WERI-Rb-1 (cell line): ENCODE data around the gene RFNG.

Source experiments
- DNase-seq: peaks from one replicate; pipeline ENCODE4 v3.0.0-alpha.2; 2020
- H3K27ac ChIP-seq: fragments of 250-450 bp; sonication (Bioruptor Pico); 2 replicates; pipeline ENCODE4 v1.5.1; 2020; ENCODE audit warnings: mild to moderate bottlenecking, moderate library complexity
- H3K27me3 ChIP-seq: fragments of 250-450 bp; sonication (Bioruptor Pico); 2 replicates; pipeline ENCODE4 v1.5.1; 2021; ENCODE audit warnings: mild to moderate bottlenecking, low read depth, moderate library complexity; ENCODE audit not compliant: insufficient read depth, severe bottlenecking
- H3K36me3 ChIP-seq: fragments of 250-450 bp; sonication (Bioruptor Pico); 2 replicates; pipeline ENCODE4 v1.5.1; 2020; ENCODE audit warnings: mild to moderate bottlenecking, moderate library complexity
- H3K4me3 ChIP-seq: 2 replicates; pipeline ENCODE4 v1.5.1; 2011; ENCODE audit warnings: low read depth, mild to moderate bottlenecking, control low read depth, low read length
- H3K9me3 ChIP-seq: fragments of 250-450 bp; sonication (Bioruptor Pico); 2 replicates; pipeline ENCODE4 v1.5.1; 2021; ENCODE audit warnings: mild to moderate bottlenecking, moderate library complexity; ENCODE audit not compliant: severe bottlenecking
- CTCF ChIP-seq: IDR thresholded peaks from 2 replicates; pipeline ENCODE4 v1.5.1; 2011; ENCODE audit warnings: low read depth, mild to moderate bottlenecking, control low read depth, inconsistent platforms, low read length

RFNG gene

GRCh38 chr17:82083533-82084359, 32.1 kb upstream of the RFNG start:
- Histone ChIP-seq H3K9me3 (no peaks in the 10 kb centered on the region), H3K27ac (no peak overlapping the region; the same call in 1 of the 2 replicates), H3K4me3 (no peak overlapping the region), H3K36me3 (peaks cover 95% of the 10 kb centered on the region), H3K27me3 (no peaks in the 10 kb centered on the region)
- TF ChIP-seq CTCF, result no peak
- no peak for DNase-seq

GRCh38 chr17:82083009-82083408, 31.4 kb upstream of the RFNG start:
- H3K4me3 ChIP-seq, result no peak overlapping the region
- DNase-seq, result no peak
- H3K9me3 ChIP-seq, result no peaks in the 10 kb centered on the region
- H3K36me3 ChIP-seq, result peaks cover 95% of the 10 kb centered on the region
- no peaks in the 10 kb centered on the region for H3K27me3 ChIP-seq
- TF ChIP-seq CTCF, result no peak
- H3K27ac ChIP-seq, result no peak overlapping the region

GRCh38 chr17:82082456-82082855, 30.8 kb upstream of the RFNG start:
- no peaks in the 10 kb centered on the region for H3K27me3 ChIP-seq
- no peak overlapping the region for H3K27ac ChIP-seq
- no peaks in the 10 kb centered on the region for H3K9me3 ChIP-seq
- no peak overlapping the region for H3K4me3 ChIP-seq
- H3K36me3 ChIP-seq, result peaks cover 95% of the 10 kb centered on the region
- no peak for DNase-seq
- no peak for TF ChIP-seq CTCF

- Histone ChIP-seq H3K9me3 (no peaks in the 10 kb centered on the region), H3K4me3 (no peak overlapping the region), H3K27me3 (no peaks in the 10 kb centered on the region), H3K36me3 (peaks cover 92% of the 10 kb centered on the region), H3K27ac (no peak overlapping the region)
- DNase-seq, result no peak
- TF ChIP-seq CTCF, result no peak
Observed at GRCh38 chr17:82081966-82082365, 30.4 kb upstream of the RFNG start.

GRCh38 chr17:82081546-82081945, 29.9 kb upstream of the RFNG start:
- no peak for TF ChIP-seq CTCF
- no peak for DNase-seq
- Histone ChIP-seq H3K27me3 (no peaks in the 10 kb centered on the region), H3K9me3 (no peaks in the 10 kb centered on the region), H3K27ac (peak overlapping the region; percentile 91; the same call in 1 of the 2 replicates), H3K36me3 (peaks cover 93% of the 10 kb centered on the region), H3K4me3 (no peak overlapping the region)
